Brain microvascular endothelial cell (primary cell): ENCODE data around the gene MRM3.
"Not testable (repeated sequence)": the region's sequence is repeated elsewhere in the genome, so short reads cannot be mapped to it uniquely, and the experiment has no call there.

Source experiments
- DNase-seq: peaks from one replicate; pipeline ENCODE4 v3.0.0-alpha.2; 2020
- H3K27ac ChIP-seq: fragments of 250-450 bp; sonication (Bioruptor Pico); 2 replicates; pipeline ENCODE4 v1.5.1; 2020; ENCODE audit warnings: mild to moderate bottlenecking, moderate library complexity
- H3K27me3 ChIP-seq: fragments of 250-450 bp; sonication (Bioruptor Pico); replicated peaks from 2 replicates; pipeline ENCODE4 v1.5.1; 2020; ENCODE audit warnings: mild to moderate bottlenecking
- H3K36me3 ChIP-seq: fragments of 250-450 bp; sonication (Bioruptor Pico); replicated peaks from 2 replicates; pipeline ENCODE4 v1.5.1; 2020; ENCODE audit warnings: mild to moderate bottlenecking
- H3K4me3 ChIP-seq: 2 replicates; pipeline ENCODE4 v1.5.1; 2011; ENCODE audit warnings: low read depth, mild to moderate bottlenecking, control low read depth, low read length, moderate library complexity
- in situ Hi-C: cut with HindIII; loops from 2 replicates; pipeline ENCODE4 v1.10.0; 2017; ENCODE audit warnings: low sequenced_read_pairs, low pct_ligation_motif_present
- TF ChIP-seq, protein P1 (sequence below): IDR thresholded peaks from 2 replicates; pipeline ENCODE4 v1.5.1; 2011; ENCODE audit warnings: low read depth, mild to moderate bottlenecking, moderate library complexity, low read length, control low read depth, inconsistent platforms; ENCODE audit errors: missing control alignments

Gene MRM3

GRCh38 chr17:746783-747629 lies 35.1 kb upstream of the MRM3 start:
- peaks cover 42% of the 10 kb centered on the region for H3K36me3 ChIP-seq
- TF ChIP-seq, protein P1, sequence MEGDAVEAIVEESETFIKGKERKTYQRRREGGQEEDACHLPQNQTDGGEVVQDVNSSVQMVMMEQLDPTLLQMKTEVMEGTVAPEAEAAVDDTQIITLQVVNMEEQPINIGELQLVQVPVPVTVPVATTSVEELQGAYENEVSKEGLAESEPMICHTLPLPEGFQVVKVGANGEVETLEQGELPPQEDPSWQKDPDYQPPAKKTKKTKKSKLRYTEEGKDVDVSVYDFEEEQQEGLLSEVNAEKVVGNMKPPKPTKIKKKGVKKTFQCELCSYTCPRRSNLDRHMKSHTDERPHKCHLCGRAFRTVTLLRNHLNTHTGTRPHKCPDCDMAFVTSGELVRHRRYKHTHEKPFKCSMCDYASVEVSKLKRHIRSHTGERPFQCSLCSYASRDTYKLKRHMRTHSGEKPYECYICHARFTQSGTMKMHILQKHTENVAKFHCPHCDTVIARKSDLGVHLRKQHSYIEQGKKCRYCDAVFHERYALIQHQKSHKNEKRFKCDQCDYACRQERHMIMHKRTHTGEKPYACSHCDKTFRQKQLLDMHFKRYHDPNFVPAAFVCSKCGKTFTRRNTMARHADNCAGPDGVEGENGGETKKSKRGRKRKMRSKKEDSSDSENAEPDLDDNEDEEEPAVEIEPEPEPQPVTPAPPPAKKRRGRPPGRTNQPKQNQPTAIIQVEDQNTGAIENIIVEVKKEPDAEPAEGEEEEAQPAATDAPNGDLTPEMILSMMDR, result no peak
- DNase-seq, result no peak

GRCh38 chr17:748604-749003 lies 33.5 kb upstream of the MRM3 start:
- DNase-seq, H3K27ac ChIP-seq, in situ Hi-C loops, H3K27me3 ChIP-seq, H3K4me3 ChIP-seq: not testable (repeated sequence)
- peaks cover 30% of the 10 kb centered on the region for H3K36me3 ChIP-seq

More at GRCh38 chr17:746783-747629, 35.1 kb upstream of the MRM3 start:
- Histone ChIP-seq H3K27me3 (no peaks in the 10 kb centered on the region), H3K4me3 (no peak overlapping the region), H3K27ac (no peak overlapping the region)
- in situ Hi-C loops, result no loop called here

DNA sequence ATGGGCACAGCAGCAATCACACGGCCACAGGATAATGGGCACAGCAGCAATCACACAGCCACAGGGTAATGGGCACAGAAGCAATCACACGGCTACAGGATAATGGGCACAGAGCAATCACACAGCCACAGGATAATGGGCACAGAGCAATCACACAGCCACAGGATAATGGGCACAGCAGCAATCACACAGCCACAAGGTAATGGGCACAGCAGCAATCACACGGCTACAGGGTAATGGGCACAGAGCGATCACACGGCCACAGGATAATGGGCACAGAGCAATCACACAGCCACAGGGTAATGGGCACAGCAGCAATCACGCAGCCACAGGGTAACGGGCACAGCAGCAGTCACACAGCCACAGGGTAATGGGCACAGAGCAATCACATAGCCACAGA lies 32.8 kb upstream of the MRM3 start:
- H3K27me3 ChIP-seq, in situ Hi-C loops: not testable (repeated sequence)

GRCh38 chr17:750431-751037 lies 31.6 kb upstream of the MRM3 start:
- no peak overlapping the region for H3K27ac ChIP-seq
- in situ Hi-C loops, result no loop called here
- H3K36me3 ChIP-seq, result peaks cover 18% of the 10 kb centered on the region
- TF ChIP-seq, protein P1, result no peak
- H3K4me3 ChIP-seq, result peak overlapping the region; percentile 71
- H3K27me3 ChIP-seq, result no peaks in the 10 kb centered on the region
- no peak for DNase-seq

More for the DNA sequence above, 32.8 kb upstream of the MRM3 start:
- H3K4me3 ChIP-seq, DNase-seq, H3K27ac ChIP-seq: not testable (repeated sequence)
- H3K36me3 ChIP-seq, result peaks cover 27% of the 10 kb centered on the region

- H3K4me3 ChIP-seq, result peak overlapping the region; percentile 71
- in situ Hi-C loops, result no loop called here
- DNase-seq, result peak; percentile 19
- no peaks in the 10 kb centered on the region for H3K27me3 ChIP-seq
- H3K36me3 ChIP-seq, result peaks cover 11% of the 10 kb centered on the region
- TF ChIP-seq, protein P1, result no peak
- peak overlapping the region; percentile 74 for H3K27ac ChIP-seq
These were observed 30.7 kb upstream of the MRM3 start for GRCh38 chr17:751269-752001.

- DNase-seq, result peak; percentile 77
- TF ChIP-seq, protein P1, result peak; percentile 82
- Histone ChIP-seq H3K27me3 (no peaks in the 10 kb centered on the region), H3K36me3 (peaks cover 13% of the 10 kb centered on the region), H3K4me3 (peak within 1 kb of the TSS; percentile 71), H3K27ac (peak within 1 kb of the TSS; percentile 74)
- in situ Hi-C loops, result no loop called here
These were observed 30.0 kb upstream of the MRM3 start, which contains the start of gene GEMIN4 for GRCh38 chr17:752002-752619. GEMIN4 (minus strand) TSS chr17:752264; CDS start chr17:752142, 122 bp downstream.
